GM18861 (cell line): Measurements from ENCODE around the gene HDGFL3.
"Not testable (repeated sequence)": the region's sequence is repeated elsewhere in the genome, so short reads cannot be mapped to it uniquely, and the experiment has no call there.

Source experiments
- ATAC-seq: cut with Tn5 transposase; IDR thresholded peaks from one replicate; pipeline ENCODE4 v1.9.1; 2021; ENCODE audit not compliant: unreplicated experiment

The HDGFL3 gene

GRCh38 chr15:83207660-83208366, at the start of gene HDGFL3:
Gene HDGFL3 (minus strand): TSS chr15:83207823. CDS start chr15:83207414, 409 bp downstream.
- ATAC-seq: no peak

- ATAC-seq: no peak
Observed at GRCh38 chr15:83250781-83251180, 43.2 kb upstream of the HDGFL3 start.

- ATAC-seq: no peak
Observed at GRCh38 chr15:83249030-83249343, 41.4 kb upstream of the HDGFL3 start.

- ATAC-seq: peak; percentile 45
Observed at GRCh38 chr15:83248151-83249029, 40.8 kb upstream of the HDGFL3 start.

- ATAC-seq: no peak
Observed at GRCh38 chr15:83243634-83244033, 36.0 kb upstream of the HDGFL3 start.

GRCh38 chr15:83230242-83230641, 22.6 kb upstream of the HDGFL3 start:
- ATAC-seq: no peak

GRCh38 chr15:83225449-83225848, 17.8 kb upstream of the HDGFL3 start:
- no peak for ATAC-seq

GRCh38 chr15:83221781-83222180, 14.2 kb upstream of the HDGFL3 start:
- not testable (repeated sequence) for ATAC-seq

GRCh38 chr15:83219026-83219425, 11.4 kb upstream of the HDGFL3 start:
- ATAC-seq: no peak

- no peak for ATAC-seq
Observed at GRCh38 chr15:83215306-83215705, 7.7 kb upstream of the HDGFL3 start.

GRCh38 chr15:83210619-83211018, 3.0 kb upstream of the HDGFL3 start:
- ATAC-seq: no peak

- ATAC-seq: no peak
Observed at GRCh38 chr15:83209333-83209732, 1.7 kb upstream of the HDGFL3 start.

- no peak for ATAC-seq
Observed at GRCh38 chr15:83208367-83208661, 691 bp upstream of the HDGFL3 start.

GRCh38 chr15:83207009-83207659, 489 bp downstream of the HDGFL3 start:
- ATAC-seq: no peak

- no peak for ATAC-seq
Observed at GRCh38 chr15:83206526-83207008, 1.1 kb downstream of the HDGFL3 start.

GRCh38 chr15:83205725-83206324, 1.8 kb downstream of the HDGFL3 start:
- ATAC-seq: no peak

GRCh38 chr15:83204697-83205096, 2.9 kb downstream of the HDGFL3 start:
- no peak for ATAC-seq

- ATAC-seq: no peak
Observed at GRCh38 chr15:83203543-83203942, 4.1 kb downstream of the HDGFL3 start.

- ATAC-seq: no peak
Observed at GRCh38 chr15:83200589-83200988, 7.0 kb downstream of the HDGFL3 start.

GRCh38 chr15:83200162-83200561, 7.5 kb downstream of the HDGFL3 start:
- no peak for ATAC-seq

- ATAC-seq: peak; percentile 77
Observed at GRCh38 chr15:83199288-83199687, 8.3 kb downstream of the HDGFL3 start.
